ENCODE measurements around the gene C1orf53.

DNA sequence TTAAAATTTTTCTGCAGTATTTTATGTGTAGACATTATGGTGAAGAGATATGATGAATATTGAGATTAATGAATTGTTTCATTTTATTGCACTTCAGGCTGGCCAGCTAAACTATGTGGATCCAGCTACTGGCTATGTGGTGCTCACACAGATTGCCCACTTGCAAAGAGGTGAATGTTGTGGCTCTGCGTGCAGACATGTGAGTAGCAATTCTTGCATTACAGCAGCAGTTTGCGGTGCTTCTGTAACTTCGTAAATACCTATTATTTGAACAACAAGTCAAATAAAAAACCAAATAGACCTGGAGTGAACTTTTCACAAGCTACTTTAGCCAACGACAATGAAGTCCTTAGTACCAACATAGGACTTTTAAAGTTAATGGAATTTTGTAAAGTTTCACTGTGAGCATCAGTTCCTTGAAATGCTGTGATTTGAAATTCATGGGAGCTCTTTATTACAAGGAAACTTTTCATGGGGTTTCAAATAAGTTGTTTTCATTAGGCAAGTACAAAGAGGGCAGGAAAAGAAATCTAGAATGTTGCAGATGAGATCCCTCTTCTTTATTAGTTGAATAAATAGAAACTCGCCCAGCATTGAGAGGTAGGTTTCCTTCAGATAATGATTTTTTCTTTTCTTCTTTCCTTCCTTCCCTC, 3.4 kb downstream of the C1orf53 start:
- TF ChIP-seq CTCF (IDR thresholded peaks at IDR 0.05), result no peak
- TF ChIP-seq POLR2A (IDR thresholded peaks at IDR 0.05), result no peak
